Activated T-helper 9 cell treated with anti-CD3 and anti-CD28 coated beads, Interleukin-2, amount 50 U/mL, for 16 hours (primary cell): ENCODE data around the gene TMEM248.
"Not testable (repeated sequence)": the region's sequence is repeated elsewhere in the genome, so short reads cannot be mapped to it uniquely, and the experiment has no call there.

Experiments used
- DNase-seq: peaks from one replicate; pipeline ENCODE4 v3.0.0-alpha.2; 2020; ENCODE audit warnings: low read depth

TMEM248 gene

GRCh38 chr7:67004145-67004544 lies 83.1 kb downstream of the TMEM248 start:
- not testable (repeated sequence) for DNase-seq

GRCh38 chr7:67006965-67007364 lies 85.9 kb downstream of the TMEM248 start:
- no peak for DNase-seq
